Measurements from ENCODE around the gene XIRP2.

- TF ChIP-seq CTCF (IDR thresholded peaks at IDR 0.05; ENCODE audit: low read depth, low read length) (no peak), EZH2phosphoT487 (IDR thresholded peaks at IDR 0.05; ENCODE audit: low read depth) (no peak)
These were observed 401.6 kb downstream of the XIRP2 start for GRCh38 chr2:167289651-167290410.
